ENCODE data around the gene RBX1.

GRCh38 chr22:40951795-40952605, 822 bp downstream of the RBX1 start:
- no peak for TF ChIP-seq EZH2 (IDR thresholded peaks at IDR 0.05; ENCODE audit: borderline replicate concordance, low read length)
- TF ChIP-seq, protein P1, sequence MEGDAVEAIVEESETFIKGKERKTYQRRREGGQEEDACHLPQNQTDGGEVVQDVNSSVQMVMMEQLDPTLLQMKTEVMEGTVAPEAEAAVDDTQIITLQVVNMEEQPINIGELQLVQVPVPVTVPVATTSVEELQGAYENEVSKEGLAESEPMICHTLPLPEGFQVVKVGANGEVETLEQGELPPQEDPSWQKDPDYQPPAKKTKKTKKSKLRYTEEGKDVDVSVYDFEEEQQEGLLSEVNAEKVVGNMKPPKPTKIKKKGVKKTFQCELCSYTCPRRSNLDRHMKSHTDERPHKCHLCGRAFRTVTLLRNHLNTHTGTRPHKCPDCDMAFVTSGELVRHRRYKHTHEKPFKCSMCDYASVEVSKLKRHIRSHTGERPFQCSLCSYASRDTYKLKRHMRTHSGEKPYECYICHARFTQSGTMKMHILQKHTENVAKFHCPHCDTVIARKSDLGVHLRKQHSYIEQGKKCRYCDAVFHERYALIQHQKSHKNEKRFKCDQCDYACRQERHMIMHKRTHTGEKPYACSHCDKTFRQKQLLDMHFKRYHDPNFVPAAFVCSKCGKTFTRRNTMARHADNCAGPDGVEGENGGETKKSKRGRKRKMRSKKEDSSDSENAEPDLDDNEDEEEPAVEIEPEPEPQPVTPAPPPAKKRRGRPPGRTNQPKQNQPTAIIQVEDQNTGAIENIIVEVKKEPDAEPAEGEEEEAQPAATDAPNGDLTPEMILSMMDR (conservative IDR thresholded peaks at IDR 0.05 in 1 of 2, IDR thresholded peaks at IDR 0.05 in 1 of 2; ENCODE audit: extremely low read depth in 1 of 2, insufficient read depth in 1 of 2, low read depth in 1 of 2, low read length in 2 of 2): no peak
